Neuronal stem cell (in vitro differentiated cells): ENCODE data around the gene LAMA5.

Experiments
- DNase-seq: peaks from one replicate; pipeline ENCODE4 v3.0.0-alpha.2; 2013; ENCODE audit warnings: low spot score
- H2AFZ ChIP-seq: one replicate; pipeline ENCODE4 v1.6.1; 2013; ENCODE audit warnings: mild to moderate bottlenecking, low read length, inconsistent platforms
- H2AK5ac ChIP-seq: 2 replicates; pipeline ENCODE4 v1.6.1; 2013; ENCODE audit warnings: low read depth, mild to moderate bottlenecking, inconsistent platforms, low read length, moderate library complexity, mixed read lengths
- H2BK120ac ChIP-seq: 2 replicates; pipeline ENCODE4 v1.6.1; 2013; ENCODE audit warnings: low read depth, mild to moderate bottlenecking, inconsistent platforms, low read length, moderate library complexity, mixed read lengths
- H2BK12ac ChIP-seq: one replicate; pipeline ENCODE4 v1.6.1; 2013; ENCODE audit warnings: low read length, inconsistent platforms
- H2BK15ac ChIP-seq: 2 replicates; pipeline ENCODE4 v1.6.1; 2013; ENCODE audit warnings: mild to moderate bottlenecking, low read length, inconsistent platforms, mixed read lengths
- H2BK5ac ChIP-seq: one replicate; pipeline ENCODE4 v1.6.1; 2013; ENCODE audit warnings: inconsistent platforms, mild to moderate bottlenecking, low read length, moderate library complexity
- H3K14ac ChIP-seq: one replicate; pipeline ENCODE4 v1.6.1; 2013; ENCODE audit warnings: low read length, inconsistent platforms
- H3K18ac ChIP-seq: 2 replicates; pipeline ENCODE4 v1.6.1; 2013; ENCODE audit warnings: low read length, inconsistent platforms
- H3K23ac ChIP-seq: 2 replicates; pipeline ENCODE4 v1.6.1; 2013; ENCODE audit warnings: low read depth, mild to moderate bottlenecking, mixed read lengths, low read length, inconsistent platforms; ENCODE audit not compliant: poor library complexity
- H3K27ac ChIP-seq: replicated peaks from 3 replicates; pipeline ENCODE4 v1.5.1; 2013; ENCODE audit warnings: low read length, inconsistent platforms
- H3K27me3 ChIP-seq, 3 experiments: 2 replicates each; pipeline ENCODE4 v1.6.1; 2013; ENCODE audit warnings: low read length in 3 of 3, mild to moderate bottlenecking in 2 of 3, inconsistent platforms in 1 of 3, low read depth in 1 of 3, mixed read lengths in 1 of 3, moderate library complexity in 1 of 3; ENCODE audit not compliant: control insufficient read depth in 3 of 3, insufficient read depth in 3 of 3
- H3K36me3 ChIP-seq, 2 donors: replicated peaks in 1 of 2; 2 replicates each; pipeline ENCODE4 v1.6.1; 2013; ENCODE audit warnings: low read length in 2 of 2; ENCODE audit not compliant: control insufficient read depth in 2 of 2, insufficient read depth in 2 of 2
- H3K4ac ChIP-seq: 2 replicates; pipeline ENCODE4 v1.6.1; 2013; ENCODE audit warnings: inconsistent platforms, mild to moderate bottlenecking, low read length, moderate library complexity
- H3K4me1 ChIP-seq, 2 donors: 1 replicate in 1 of 2; 2 replicates in 1 of 2; pipeline ENCODE4 v1.6.1; 2013; ENCODE audit warnings: low read length in 2 of 2, low read depth in 1 of 2; ENCODE audit not compliant: control insufficient read depth in 2 of 2, insufficient read depth in 1 of 2
- H3K4me2 ChIP-seq: one replicate; pipeline ENCODE4 v1.6.1; 2013; ENCODE audit warnings: mild to moderate bottlenecking, low read length, inconsistent platforms; ENCODE audit not compliant: insufficient read depth, poor library complexity, severe bottlenecking
- H3K4me3 ChIP-seq, 2 donors: 2 replicates each; pipeline ENCODE4 v1.5.1; 2013; ENCODE audit warnings: low read length in 2 of 2, mild to moderate bottlenecking in 2 of 2, inconsistent platforms in 1 of 2, moderate library complexity in 1 of 2
- H3K79me1 ChIP-seq: one replicate; pipeline ENCODE4 v1.6.1; 2013; ENCODE audit warnings: low read depth, mild to moderate bottlenecking, inconsistent platforms, low read length, moderate library complexity
- H3K9ac ChIP-seq: one replicate; pipeline ENCODE4 v1.6.1; 2013; ENCODE audit warnings: mild to moderate bottlenecking, low read depth, low read length, inconsistent platforms; ENCODE audit not compliant: poor library complexity
- H3K9me3 ChIP-seq, 2 donors: replicated peaks in 1 of 2; 2 replicates each; pipeline versions ENCODE3 to v1.6.1; 2013; ENCODE audit warnings: low read length in 2 of 2, mild to moderate bottlenecking in 2 of 2, inconsistent platforms in 1 of 2, low read depth in 1 of 2, mixed read lengths in 1 of 2, moderate library complexity in 1 of 2; ENCODE audit not compliant: control insufficient read depth in 2 of 2, insufficient read depth in 1 of 2
- H4K8ac ChIP-seq: one replicate; pipeline ENCODE4 v1.6.1; 2013; ENCODE audit warnings: low read depth, mild to moderate bottlenecking, inconsistent platforms, low read length, moderate library complexity
- H4K91ac ChIP-seq: one replicate; pipeline ENCODE4 v1.6.1; 2013; ENCODE audit warnings: low read length, low read depth, mild to moderate bottlenecking, inconsistent platforms; ENCODE audit not compliant: poor library complexity
- WGBS, 2 donors: extraction: QIAGEN DNeasy Blood & Tissue Kit; methylation state at CpG; one replicate each; pipeline ENCODE4 v1.1.7; 2013; ENCODE audit warnings: missing lambda C conversion rate in 2 of 2, mixed read lengths in 1 of 2; ENCODE audit not compliant: insufficient read length in 2 of 2, insufficient replicate concordance in 1 of 2; ENCODE audit errors: extremely low coverage in 2 of 2; 5-methylcytosine and 5-hydroxymethylcytosine counted together

Gene LAMA5

DNA sequence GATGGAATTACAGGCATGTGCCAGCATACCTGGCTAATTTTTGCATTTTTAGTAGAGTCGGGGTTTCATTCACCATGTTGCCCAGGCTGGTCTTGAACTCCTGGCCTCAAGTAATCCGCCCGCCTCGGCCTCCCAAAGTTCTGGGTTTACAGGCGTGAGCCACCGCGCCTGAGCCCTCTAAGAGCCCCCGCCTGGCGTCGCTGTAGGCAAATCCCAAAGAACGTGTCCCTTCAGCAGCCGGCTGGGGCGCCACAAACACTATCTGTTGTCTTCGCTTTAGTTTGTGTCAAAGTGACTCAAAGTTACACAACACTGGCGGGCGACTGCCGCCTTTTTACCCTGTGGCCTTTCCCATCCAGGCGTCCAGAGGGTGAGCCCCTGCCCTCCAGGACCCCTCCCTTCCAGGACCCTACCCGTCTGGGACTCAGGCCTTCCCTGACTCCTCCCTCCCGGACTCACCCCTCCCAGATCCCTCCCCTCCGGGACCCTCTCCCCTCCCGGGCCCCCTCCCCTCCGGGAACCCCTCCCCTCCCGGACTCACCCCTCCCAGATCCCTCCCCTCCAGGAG lies 65.3 kb downstream of the LAMA5 start:
- no CpG with 5 or more reads among the region's 24 CpGs for WGBS, 2 donors
- Histone ChIP-seq H4K8ac (no peak overlapping the region), H3K18ac (peak overlapping the region; percentile 31), H2BK15ac (no peak overlapping the region), H2BK5ac (peak overlapping the region; percentile 89), H3K9me3 (no peaks in the 10 kb centered on the region), H3K27me3 (no peaks in the 10 kb centered on the region), H4K91ac (no peak overlapping the region), H3K79me1 (peaks cover 28% of the 10 kb centered on the region), H2BK120ac (no peak overlapping the region), H3K4me3 (peak overlapping the region in 1 of 2 donors; percentile 97), H3K9ac (no peak overlapping the region), H2AFZ (peak overlapping the region; percentile 95), H2AK5ac (no peak overlapping the region), H2BK12ac (no peak overlapping the region), H3K14ac (no peak overlapping the region), H3K4me1 (peaks cover 8 to 10% of the 10 kb centered on the region in 2 donors), H3K23ac (no peak overlapping the region), H3K4me2 (peak overlapping the region; percentile 93), H3K27ac (peak overlapping the region; percentile 99), H3K36me3 (peaks cover 24 to 38% of the 10 kb centered on the region in 2 donors), H3K4ac (no peak overlapping the region)
- peak; percentile 88 for DNase-seq

- Histone ChIP-seq H4K91ac (no peak overlapping the region), H3K27ac (no peak overlapping the region), H2AFZ (no peak overlapping the region), H2AK5ac (peak overlapping the region; percentile 59), H3K4me1 (peaks cover 8 to 10% of the 10 kb centered on the region in 2 donors), H3K23ac (no peak overlapping the region), H3K79me1 (peaks cover 28% of the 10 kb centered on the region), H3K9ac (no peak overlapping the region), H3K36me3 (peaks cover 21 to 38% of the 10 kb centered on the region in 2 donors), H2BK120ac (no peak overlapping the region), H2BK5ac (no peak overlapping the region), H3K27me3 (no peaks in the 10 kb centered on the region), H3K9me3 (no peaks in the 10 kb centered on the region), H3K14ac (no peak overlapping the region), H4K8ac (no peak overlapping the region), H2BK15ac (no peak overlapping the region), H3K4me3 (peak overlapping the region in 1 of 2 donors; percentile 97), H3K4me2 (no peak overlapping the region), H3K4ac (no peak overlapping the region), H2BK12ac (no peak overlapping the region), H3K18ac (no peak overlapping the region)
- no peak for DNase-seq
- WGBS, 2 donors, result no CpG with 5 or more reads among the region's 11 CpGs
These were observed 65.9 kb downstream of the LAMA5 start for GRCh38 chr20:62301111-62301668.

DNA sequence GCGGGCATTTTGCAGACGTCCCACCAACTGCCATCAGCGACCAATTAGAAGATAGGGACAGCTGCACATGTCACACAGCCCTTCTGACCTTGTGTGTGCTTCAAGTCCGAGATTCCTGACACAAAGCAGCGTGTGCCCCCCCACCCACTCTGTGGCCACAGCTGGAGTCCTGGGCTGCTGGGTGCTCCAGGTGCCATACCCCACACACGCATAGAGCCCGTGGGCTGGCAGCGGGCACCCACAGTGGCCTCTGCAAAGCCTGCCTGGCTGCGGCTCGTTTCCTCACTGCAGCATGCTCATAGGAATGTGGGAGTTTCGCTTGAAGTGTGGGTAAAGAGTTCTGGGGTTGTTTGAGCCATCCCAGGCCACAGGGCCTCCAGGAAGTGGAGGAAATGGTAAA lies 66.8 kb downstream of the LAMA5 start:
- Histone ChIP-seq H3K4ac (no peak overlapping the region), H2AFZ (no peak overlapping the region), H3K27me3 (no peaks in the 10 kb centered on the region), H4K8ac (no peak overlapping the region), H3K9me3 (no peaks in the 10 kb centered on the region), H3K79me1 (peaks cover 21% of the 10 kb centered on the region), H2AK5ac (peak overlapping the region; percentile 65), H4K91ac (no peak overlapping the region), H3K4me1 (peaks cover 8 to 10% of the 10 kb centered on the region in 2 donors), H3K9ac (no peak overlapping the region), H2BK120ac (no peak overlapping the region), H3K23ac (peak overlapping the region; percentile 57), H2BK12ac (no peak overlapping the region), H3K4me3 (no peak overlapping the region), H3K27ac (no peak overlapping the region), H3K36me3 (peaks cover 18 to 38% of the 10 kb centered on the region in 2 donors), H3K4me2 (no peak overlapping the region), H2BK15ac (no peak overlapping the region), H3K14ac (no peak overlapping the region), H2BK5ac (no peak overlapping the region), H3K18ac (no peak overlapping the region)
- DNase-seq, result no peak
- no CpG with 5 or more reads among the region's 11 CpGs for WGBS, 2 donors

DNA sequence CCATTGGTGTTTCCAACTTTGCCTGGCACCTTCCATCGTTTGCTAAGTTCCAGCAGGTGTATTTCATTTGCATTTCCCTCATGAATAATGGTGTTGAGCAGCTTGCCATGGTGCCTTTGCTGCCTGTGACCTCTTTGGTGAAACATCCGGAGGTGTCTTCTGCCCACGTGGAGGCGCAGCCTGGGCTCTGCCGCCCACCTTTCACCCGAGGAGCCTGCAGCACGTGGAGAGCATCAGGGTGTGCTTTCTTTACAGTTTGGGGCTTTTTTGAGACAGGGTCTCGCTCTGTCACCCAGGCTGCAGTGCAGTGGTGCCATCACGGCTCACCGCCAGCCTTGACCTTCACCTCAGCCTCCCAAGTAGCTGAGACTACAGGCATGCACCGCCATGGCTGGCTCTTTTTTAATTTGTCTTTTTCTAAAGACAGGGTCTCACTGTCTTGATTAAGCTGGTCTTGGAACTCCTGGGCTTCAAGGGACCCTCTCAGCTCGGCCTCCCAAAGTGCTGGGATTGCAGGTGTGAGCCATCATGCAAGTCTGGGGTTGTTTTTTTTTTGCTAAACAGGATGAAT lies 67.4 kb downstream of the LAMA5 start:
- H2AK5ac ChIP-seq, result no peak overlapping the region
- H2AFZ ChIP-seq, result no peak overlapping the region
- no peak overlapping the region for H4K8ac ChIP-seq
- H2BK120ac ChIP-seq, result no peak overlapping the region
- no peak overlapping the region for H3K4ac ChIP-seq
- H3K79me1 ChIP-seq, result peaks cover 17% of the 10 kb centered on the region
- H4K91ac ChIP-seq, result no peak overlapping the region
- H3K4me3 ChIP-seq, result peak overlapping the region in 1 of 2 donors; percentile 38
- no peak overlapping the region for H3K14ac ChIP-seq
- no peak overlapping the region for H2BK12ac ChIP-seq
- no peaks in the 10 kb centered on the region for H3K9me3 ChIP-seq
- H3K4me2 ChIP-seq, result no peak overlapping the region
- no peak for DNase-seq
- H3K9ac ChIP-seq, result no peak overlapping the region
- no peaks in the 10 kb centered on the region for H3K27me3 ChIP-seq
- no peak overlapping the region for H3K27ac ChIP-seq
- H2BK5ac ChIP-seq, result no peak overlapping the region
- no peak overlapping the region for H3K18ac ChIP-seq
- WGBS, 2 donors, result no CpG with 5 or more reads among the region's 12 CpGs
- H3K4me1 ChIP-seq, result peaks cover 8 to 10% of the 10 kb centered on the region in 2 donors
- H3K36me3 ChIP-seq, result peaks cover 16 to 36% of the 10 kb centered on the region in 2 donors
- no peak overlapping the region for H2BK15ac ChIP-seq
- H3K23ac ChIP-seq, result no peak overlapping the region
